ENCODE data around the gene TGFBR2.
"Not testable (repeated sequence)": the region's sequence is repeated elsewhere in the genome, so short reads cannot be mapped to it uniquely, and the experiment has no call there.

TGFBR2 gene

DNA sequence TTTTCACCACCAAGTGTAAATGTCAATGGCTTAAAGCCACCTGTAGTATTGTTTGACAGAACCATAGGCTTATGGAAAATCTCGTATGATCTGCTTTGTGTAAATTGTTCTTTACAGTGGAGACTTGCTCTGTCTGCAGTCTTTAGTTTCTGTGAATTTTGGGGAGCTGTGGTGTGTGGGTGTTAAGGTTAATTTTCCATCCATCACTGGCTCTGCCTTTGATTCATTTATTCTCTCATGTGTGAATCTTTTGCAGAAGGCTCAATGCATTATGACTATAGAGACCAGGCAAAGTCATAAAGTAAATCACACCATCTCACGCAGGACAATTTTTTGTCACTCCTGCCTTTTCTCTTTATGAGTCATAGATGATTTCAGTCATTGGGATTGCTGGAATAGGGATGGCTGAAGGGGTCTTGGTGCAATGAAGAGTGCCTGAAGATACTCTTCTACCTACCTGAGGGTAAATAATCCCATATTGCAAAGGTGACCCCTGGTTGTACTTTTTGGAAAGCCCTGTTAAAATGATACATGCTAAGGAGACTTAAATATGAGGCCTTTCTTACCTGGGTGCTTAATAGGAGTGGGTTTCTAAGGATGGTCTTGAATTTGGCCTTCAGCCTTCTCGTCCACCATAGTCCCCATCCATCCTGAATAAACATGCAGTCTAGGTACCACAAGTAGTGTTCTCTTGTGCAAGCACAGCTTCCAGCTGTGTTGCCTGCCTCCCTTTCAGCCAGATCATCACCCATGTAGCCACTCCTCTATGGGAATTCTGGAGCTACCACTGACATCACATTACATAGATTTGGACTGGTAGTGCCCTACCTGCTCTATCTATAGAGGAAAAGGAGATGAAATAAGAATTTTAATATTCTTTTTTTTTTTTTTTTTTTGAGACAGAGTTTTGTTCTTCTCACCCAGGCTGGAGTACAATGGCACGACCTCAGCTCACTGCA is 14.3 kb downstream of the TGFBR2 start:
- DNase-seq, result no peak

DNA sequence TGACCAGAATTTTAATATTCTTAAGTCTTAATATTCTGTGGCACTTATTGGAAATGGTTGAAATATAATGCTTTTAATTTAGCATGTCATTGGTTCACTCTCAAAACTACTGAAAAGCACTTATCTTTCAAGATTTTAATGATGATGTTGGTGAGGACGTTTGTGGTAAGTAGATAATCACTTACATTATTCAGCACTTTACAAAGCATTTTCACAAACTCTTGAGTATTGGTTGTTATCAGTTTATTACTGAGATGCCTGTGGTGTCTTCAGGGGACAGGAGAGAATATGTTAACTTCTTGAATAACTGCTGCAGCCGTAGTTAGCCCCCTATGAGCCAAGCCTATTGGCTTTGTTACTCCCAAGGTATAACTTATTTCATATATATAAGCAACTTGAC is 15.2 kb downstream of the TGFBR2 start:
- DNase-seq, result no peak

DNA sequence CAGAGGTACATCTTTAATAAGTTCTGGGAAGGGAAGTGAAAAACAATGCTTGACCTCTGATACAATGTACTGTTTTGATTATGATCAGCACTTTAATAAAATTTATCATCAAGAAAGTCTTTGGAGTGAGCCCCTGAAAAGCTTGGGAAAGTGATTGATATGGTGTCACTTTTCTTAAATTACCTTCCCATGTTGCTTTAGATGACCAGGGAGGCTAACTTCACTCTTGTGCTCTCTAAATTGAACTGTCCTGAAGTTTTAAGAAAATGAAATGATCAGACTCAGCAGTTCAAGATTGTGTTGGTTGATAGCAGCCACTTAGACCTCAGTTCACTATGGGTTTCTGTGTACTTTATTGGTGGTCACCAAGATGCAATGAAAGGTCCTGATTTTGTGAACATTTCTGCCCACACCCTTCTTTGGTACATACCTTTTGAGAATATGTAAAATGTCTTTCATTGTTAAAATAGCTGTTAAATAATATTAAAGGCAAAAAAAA is 15.7 kb downstream of the TGFBR2 start:
- no peak for DNase-seq

DNA sequence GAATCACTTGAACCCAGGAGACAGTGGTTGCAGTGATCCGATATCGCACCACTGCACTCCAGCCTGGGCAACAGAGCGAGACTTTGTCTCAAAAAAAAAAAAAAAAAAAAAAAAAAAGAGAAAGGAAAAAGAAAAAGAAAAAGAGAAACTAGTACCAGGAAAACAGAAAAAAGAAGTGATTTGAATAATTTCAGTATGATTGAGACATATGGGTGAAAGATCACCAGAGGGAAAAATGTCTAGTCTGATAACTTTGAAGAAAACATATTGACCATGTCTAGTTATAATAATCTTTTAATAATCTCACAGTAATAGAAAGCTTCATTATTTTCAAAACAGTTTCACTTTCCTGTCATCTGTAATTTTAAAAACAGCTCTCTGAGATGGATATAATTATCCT is 16.4 kb downstream of the TGFBR2 start:
- no peak for DNase-seq

DNA sequence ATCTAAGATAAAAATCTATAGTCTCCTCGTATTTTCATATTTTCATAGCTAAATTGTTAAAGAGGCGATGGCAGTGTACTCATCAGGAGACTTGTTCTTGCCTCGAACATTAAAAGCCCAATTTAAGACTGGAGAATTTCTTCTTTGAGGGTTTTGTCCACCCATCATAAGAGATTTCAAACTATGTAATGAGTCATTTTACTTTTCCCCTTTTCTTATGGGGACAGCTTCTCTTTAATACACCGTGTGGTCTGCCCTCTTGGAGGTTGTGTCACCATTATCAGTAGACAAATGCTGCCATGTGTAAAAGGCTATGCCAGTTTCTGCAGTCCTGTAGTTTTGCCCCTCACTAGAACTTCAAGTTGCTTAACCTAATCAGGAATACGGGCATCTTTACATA is 16.9 kb downstream of the TGFBR2 start:
- DNase-seq, result no peak

DNA sequence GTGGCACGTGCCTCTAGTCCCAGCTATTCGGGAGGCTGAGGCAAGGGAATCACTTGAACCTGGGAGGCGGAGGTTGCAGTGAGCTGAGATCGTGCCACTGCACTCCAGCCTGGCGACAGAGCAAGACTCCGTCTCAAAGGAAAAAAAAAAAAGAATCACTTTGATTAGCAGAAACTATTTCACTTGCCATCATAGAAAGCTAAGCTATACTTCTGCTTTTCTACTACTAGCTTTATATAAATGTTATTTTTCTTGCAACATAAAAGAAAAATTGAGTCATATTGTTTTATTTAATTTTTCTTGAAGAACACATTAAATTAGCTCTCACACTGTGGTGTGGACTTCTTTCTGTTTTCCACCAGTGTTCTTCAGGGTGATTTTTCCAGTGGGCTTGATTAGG is 18.1 kb downstream of the TGFBR2 start:
- DNase-seq, result not testable (repeated sequence)

DNA sequence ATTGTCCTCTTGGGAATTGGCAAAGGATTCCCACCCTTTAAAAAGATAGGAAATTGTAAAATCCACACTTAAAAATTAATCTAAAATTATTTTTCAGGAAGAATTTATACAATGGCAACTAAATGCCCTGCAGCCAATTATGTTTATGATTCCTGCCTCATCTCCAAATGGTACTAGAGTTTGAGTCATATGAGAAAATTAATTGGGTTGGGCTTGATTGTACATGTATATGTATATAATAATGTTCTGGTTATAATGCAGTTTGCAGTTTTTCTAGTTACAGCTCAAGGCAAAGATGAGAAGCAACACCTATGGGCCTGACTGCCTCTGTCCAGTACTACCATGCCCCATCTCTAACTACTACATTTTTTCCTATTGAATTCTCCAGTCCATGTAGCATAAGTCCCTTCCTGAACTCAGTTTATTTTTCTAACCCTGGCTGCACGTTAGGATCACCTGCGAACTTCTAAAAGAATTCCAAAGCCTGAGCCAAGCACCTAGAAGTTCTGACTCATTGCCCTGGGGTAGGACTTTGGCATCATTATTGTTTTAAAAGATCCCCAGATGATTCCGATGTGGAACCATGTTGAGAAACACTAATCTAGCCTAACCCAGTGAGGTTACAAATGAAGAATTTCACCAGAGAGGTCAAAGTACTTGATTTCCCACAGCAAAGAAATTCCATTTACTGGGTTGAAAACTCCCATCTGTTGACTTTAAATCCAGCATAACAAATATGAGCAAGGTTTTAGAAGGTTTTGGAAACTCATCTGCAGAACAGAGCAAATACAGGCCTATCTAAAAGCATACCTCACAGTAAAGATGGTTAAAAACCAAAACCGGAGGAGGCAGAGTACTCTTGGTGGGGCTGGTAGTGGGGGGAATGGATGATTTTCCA is 19.4 kb downstream of the TGFBR2 start:
- no peak for DNase-seq

DNA sequence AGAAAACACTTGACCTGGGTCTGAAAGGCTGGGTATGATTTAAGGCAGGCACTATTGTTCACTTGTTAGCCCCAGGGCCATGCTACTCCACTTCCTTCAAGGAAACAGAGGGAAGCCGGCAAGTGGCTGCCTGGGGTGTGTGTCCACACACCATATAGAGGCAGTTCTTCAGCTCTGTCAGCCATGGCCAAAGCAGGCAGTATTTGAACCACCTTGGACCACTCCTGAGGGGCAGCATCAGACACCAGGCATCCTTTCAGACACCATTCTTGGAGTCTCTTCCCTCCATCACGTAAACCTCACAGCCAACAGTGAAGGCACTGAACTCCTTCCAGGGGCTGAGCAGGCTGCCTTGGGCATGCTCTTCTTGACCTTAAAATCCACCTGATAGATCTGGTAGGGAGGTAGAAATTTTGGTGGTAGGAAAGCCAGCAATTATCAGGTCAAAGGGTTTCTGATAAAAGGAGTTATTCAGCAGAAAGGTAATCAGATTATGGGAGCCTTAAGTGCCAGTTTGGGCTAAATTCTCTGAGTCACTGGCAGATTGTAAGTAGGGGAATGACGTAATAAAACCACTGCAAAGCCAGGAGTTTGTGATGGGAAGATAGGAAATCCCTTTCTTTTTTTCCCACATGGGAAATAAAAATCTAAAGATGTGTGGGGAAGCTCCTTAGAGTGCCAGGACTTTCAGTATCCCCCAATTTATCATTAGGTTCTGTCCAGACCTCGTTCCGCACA is 20.2 kb downstream of the TGFBR2 start:
- DNase-seq, result no peak

DNA sequence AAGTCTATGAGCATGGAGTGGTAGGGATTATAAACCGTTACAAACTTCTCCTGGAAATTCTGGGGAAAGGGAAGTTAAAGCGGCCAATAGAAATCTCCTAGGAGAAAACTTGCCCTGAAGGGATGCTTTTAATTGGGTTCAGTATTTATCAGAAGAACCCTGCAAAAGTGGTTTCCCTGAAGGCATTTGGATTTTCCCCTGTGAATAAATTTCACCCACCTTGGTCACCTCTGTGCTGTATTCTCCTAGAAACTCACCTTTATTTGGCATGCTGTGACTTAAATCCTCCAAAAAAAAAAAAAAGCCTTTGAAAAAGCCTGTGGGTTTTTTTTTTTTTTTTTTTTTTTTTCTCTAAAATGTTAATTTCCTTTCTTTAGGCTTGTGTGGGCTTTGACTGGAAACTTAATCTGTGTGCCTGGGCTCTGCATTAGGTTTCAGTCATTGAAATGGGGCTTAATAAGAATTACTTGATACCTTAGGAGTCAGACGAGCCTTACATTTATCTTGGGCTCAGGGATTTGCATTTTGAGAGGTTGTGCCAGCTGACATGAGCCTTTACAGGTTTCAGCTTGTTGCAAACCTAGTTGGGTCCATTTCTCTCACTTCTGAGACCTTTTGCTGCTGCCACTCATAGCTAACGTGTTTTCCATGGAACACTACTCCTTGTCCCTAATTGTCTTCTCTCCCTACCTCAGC is 22.0 kb downstream of the TGFBR2 start:
- no peak for DNase-seq

DNA sequence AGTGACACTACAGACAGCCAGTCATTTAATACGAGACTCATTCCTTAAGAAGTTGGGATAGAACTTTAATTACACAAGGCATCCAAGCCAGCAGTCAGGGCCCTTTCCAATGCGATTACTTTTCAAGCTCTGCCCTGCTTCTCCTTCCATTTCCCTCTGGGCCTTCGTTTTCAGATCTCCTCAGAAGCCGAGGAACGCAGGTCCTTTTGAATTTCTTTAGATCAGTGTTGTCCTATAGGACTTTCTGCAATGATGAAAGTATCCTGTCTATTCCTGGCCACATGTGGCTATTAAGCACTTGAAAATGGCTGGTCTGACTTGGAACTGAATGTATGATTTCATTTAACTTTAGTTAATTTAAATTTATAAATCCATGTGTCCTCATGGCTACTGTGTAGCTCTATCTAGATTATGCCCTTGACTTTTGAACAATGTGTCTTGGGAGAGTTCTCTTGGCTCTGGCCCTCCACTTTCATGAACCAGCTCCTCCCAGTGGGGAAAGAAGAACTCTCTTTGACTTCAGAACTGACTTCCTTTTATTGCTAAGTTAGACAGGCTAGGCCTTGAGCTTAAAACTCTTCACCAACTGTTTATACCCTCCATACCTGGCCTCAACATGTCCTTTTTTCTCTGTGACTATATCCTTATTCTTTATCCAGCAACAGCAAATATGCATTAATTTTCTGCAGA is 22.6 kb downstream of the TGFBR2 start:
- no peak for DNase-seq

DNA sequence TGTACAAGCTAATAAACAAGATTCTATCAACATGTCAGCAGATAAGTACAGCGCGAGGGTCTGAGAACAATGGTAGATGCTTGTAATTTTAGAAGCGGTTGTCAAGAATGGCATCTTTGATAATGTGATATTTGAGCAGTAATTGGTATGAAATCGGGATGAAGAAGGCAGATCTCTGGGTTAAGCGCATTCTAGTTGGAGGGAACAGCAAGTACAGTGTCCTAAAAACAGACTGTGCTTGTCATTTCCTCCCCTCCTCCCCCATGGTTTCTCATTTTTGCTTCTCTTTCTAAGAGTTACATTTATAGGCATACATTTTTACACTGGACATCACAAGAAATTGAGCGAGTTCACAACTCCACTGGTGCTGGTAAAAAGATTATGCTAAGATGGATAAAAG is 23.3 kb downstream of the TGFBR2 start:
- no peak for DNase-seq

DNA sequence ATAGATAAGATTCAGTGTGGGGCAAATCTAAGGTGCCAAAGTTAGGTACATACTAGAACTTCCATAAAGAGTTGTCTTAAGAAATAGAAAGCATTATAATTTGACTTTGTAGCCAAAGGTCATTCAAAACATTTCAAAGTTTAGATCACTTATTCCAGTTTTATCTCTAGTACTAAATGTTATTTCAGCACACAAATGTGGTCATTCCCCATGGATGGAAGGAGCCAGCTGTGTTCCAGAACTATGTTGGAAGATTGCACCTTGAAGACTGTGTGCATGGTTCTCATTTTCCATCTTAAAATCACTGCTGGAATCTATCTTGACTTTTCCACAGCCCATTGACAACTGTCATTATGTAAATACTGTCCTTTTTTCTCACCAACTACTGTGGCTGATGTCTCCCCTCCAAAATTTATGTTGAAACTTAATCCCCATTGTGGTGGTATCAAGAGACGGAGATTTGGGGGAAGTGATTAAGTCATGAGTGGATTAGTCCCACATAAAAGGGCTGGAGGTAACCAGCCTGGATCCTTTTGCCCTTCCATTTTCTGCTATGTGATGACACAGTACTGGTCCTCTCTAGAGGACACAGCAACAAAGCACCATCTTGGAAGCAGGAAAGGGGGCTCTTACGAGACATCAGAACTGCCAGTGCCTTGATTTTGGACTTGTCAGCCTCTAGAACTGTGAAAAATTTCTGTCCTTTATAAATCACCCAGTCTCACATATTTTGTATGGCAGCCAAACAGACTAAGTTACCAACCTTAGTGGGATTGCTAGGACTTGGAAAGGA is 24.0 kb downstream of the TGFBR2 start:
- no peak for DNase-seq

DNA sequence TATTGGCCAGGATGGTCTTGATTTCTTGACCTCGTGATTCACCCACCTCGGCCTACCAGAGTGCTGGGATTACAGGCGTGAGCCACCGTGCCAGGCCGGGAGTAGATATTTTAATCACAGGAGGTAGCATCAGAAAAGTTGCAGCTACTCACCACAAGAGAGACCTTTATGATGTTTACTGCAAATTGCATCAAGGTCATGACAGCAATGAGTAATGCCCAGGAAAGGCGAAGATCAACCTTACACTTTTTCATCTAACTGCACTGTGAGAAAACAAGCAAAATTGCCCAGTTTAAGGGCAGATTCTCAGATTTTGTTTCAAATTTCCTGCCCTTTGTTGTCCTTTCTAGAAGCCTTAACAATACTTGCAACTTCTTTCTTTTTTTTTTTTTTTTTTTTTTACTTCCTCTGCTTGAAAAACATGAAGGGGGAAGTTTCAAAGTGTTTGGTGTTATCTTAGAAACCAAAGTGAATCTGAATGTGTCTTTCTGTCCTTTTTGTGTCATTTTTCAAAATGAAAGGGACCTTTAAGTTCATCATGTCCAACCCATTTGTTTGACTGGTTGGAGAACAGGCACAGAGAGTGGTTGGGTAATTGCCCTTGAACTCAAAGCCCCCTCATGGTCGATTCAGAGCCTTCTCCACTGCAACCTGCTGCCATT is 25.0 kb downstream of the TGFBR2 start:
- DNase-seq, result no peak

DNA sequence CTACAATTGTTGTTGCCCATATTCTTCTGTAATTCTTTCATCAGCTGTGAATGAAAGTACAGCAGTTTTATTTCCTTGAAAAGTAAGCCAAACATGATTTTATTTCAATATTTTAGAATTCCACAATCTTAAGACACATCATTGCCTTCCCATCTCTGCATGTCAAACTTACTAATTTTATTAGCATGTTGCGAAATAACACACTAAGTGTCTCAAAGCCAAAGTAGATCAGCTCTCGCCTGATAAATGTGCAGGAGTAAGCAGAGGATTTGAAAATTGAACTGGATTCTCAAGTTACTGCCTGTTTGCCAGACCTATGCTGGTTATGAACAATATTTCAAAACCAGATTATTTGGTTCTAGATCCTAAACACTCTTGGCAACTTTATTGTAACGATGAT is 25.7 kb downstream of the TGFBR2 start:
- DNase-seq, result no peak

DNA sequence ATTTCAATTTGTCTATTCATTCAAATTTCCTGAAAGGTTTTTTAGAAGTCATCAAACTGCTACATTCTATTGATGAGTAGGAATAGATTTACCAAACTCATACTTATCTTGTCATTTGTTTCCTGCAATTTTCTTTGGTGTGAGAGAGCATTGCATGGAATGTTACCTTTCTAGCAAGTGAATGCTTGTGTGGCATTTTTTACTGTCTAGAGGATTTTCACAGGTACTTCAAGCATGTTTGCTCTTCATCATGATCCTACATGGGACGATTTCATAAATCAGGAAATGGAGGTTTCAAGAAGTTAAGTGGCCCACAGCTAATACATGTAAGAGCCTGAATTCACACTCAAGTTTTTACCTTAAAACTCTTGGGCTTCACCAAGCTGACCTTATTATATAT is 26.1 kb downstream of the TGFBR2 start:
- DNase-seq, result no peak

DNA sequence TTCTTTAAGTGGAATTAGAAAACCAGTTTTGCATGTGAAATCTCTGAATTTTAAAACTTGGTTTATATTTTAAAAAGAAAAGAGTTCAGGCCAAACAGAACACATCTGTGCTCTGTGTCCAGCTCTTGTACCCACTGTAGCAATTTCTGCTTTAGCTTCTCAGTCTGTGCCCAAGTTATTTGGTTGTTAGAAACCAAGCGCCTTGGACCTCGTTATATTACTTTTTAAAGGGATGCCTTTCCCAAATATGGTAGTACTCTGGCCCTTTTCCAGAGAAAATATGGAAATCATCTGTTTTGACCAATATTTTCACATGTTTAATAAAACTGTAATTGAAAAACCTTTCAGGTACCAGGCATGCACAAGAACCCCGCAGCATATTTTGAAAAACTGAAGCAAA is 27.3 kb downstream of the TGFBR2 start:
- DNase-seq, result no peak

DNA sequence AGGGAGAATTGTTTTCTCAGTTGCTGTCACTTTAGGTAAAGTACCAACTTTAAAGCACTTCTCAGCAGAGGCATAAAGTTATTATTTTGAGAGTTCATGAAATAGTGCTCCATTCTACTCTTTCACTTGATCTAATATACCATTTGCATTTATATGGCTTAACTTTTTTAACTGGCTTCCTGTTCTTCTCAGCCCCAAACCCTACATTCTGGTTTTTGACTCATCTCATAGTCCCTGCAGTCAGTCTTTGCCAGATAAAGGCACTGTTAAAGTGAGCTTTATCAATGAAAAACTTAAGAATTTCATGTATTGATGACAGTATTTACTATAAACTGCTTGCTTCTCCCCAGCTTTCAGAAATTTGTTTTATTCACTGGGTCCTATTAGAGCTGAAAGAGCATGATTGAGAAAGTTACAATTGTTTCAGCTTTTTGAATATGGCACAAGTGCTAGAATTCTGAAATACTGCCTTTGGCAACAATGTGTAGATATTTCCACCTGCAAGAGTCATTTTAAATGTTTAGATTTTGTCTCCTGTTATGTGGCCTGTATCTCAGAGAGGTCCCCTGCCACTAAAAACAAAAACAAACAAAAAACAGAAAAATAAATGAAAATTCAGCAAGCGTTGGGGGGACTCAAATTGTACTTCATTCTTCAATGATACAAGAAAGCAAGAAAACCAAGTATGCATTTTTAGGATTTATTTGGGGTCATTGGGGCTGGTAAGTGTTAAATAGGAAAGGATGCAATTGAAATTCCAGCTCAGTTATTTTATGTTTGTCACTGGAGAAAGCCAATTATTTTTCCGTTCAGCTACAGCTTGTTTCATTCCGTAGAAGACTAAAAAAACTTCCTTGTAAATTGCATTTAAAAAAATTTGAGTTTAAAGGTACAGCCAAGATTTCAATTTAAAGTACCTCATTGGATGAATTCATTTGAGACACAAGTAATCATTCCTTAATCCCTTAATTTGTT is 28.6 kb downstream of the TGFBR2 start:
- no peak for DNase-seq

DNA sequence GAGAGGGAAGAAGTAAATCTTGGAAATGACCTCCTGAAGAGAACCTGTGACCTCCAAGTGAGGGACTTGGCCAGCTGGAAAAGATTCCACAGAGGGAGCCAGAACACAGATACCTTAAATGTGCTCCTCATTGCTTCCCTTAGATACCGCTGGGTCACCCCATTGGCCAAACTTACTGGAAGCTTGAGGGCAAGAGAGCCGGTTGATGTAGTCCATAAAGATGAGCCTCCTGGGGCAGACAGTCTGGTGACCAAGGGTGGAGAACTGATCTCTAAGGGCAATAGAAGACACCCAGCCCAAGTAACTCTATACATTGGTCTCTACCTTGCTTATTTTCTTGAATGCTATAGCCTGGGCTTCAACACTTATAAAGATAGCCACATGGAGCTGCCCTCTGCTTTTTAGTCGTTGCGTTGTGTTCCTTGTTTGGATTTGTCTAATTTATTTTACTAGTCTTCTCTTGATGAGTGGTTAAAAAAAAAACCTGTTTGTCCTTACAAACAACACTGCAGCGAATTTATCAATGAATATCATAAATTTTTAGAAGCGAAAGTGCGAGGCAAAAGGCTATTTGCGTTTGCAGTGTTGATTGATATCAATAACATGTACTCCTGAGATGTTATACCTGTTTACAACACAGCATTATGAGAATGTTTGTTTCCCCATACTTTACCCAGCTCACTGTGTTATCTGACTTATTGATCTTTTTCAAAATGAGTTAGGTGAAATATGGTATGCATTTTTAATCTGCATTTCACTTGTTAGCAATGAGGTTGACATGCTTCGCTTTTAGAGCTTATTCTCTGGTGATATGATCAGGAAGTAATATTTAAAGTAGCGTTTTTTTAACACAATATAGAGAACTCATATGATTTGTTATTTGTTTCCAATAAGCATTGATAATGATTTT is 31.2 kb downstream of the TGFBR2 start:
- no peak for DNase-seq

Data from NCI-H1092 treated with DMSO at 0.1 percent for 48 hours (cell line).